ENCODE results near the gene SLC51B.

SLC51B gene

GRCh38 chr15:65101891-65102708 lies 56.9 kb downstream of the SLC51B start:
- no peak for DNase-seq

- no peak for DNase-seq
Measured at GRCh38 chr15:65102912-65103311, 57.7 kb downstream of the SLC51B start.
